GM18867 (cell line): Measurements from ENCODE around the gene TRIM37.
"Not testable (repeated sequence)": the region's sequence is repeated elsewhere in the genome, so short reads cannot be mapped to it uniquely, and the experiment has no call there.

Experiments used
- ATAC-seq: cut with Tn5 transposase; IDR thresholded peaks from one replicate; pipeline ENCODE4 v1.9.1; 2021; ENCODE audit warnings: mild to moderate bottlenecking, moderate library complexity; ENCODE audit not compliant: unreplicated experiment

Gene TRIM37

GRCh38 chr17:59106463-59107305 is at the start of gene TRIM37:
Gene TRIM37, minus strand, starts transcription at chr17:59106880. Its CDS starts 419 bp downstream, at chr17:59106461.
- ATAC-seq, result peak; percentile 92

GRCh38 chr17:59155439-59156177 is 48.9 kb upstream of the TRIM37 start, which contains the start of gene PRR11:
Gene PRR11, plus strand, starts transcription at chr17:59155746. Its CDS starts 14,007 bp downstream, at chr17:59169753.
- ATAC-seq, result peak; percentile 82

GRCh38 chr17:59154721-59155438 is 48.2 kb upstream of the TRIM37 start, which contains the start of gene SKA2:
Gene SKA2, minus strand, starts transcription at chr17:59155186. Its CDS starts 23 bp downstream, at chr17:59155163.
- peak; percentile 82 for ATAC-seq

GRCh38 chr17:59154292-59154720 is 47.6 kb upstream of the TRIM37 start:
- no peak for ATAC-seq

GRCh38 chr17:59152925-59153324 is 46.2 kb upstream of the TRIM37 start:
- no peak for ATAC-seq

GRCh38 chr17:59151591-59151990 is 44.9 kb upstream of the TRIM37 start:
- no peak for ATAC-seq

- no peak for ATAC-seq
Observed at GRCh38 chr17:59151006-59151405, 44.3 kb upstream of the TRIM37 start.

- ATAC-seq, result no peak
Observed at GRCh38 chr17:59149841-59150511, 43.3 kb upstream of the TRIM37 start.

- ATAC-seq, result no peak
Observed at GRCh38 chr17:59149051-59149450, 42.4 kb upstream of the TRIM37 start.

- no peak for ATAC-seq
Observed at GRCh38 chr17:59145571-59146096, 39.0 kb upstream of the TRIM37 start.

- no peak for ATAC-seq
Observed at GRCh38 chr17:59141860-59142259, 35.2 kb upstream of the TRIM37 start.

GRCh38 chr17:59139939-59140338 is 33.3 kb upstream of the TRIM37 start:
- no peak for ATAC-seq

GRCh38 chr17:59138339-59138738 is 31.7 kb upstream of the TRIM37 start:
- ATAC-seq, result not testable (repeated sequence)

- ATAC-seq, result no peak
Observed at GRCh38 chr17:59131131-59131530, 24.5 kb upstream of the TRIM37 start.

GRCh38 chr17:59129814-59130213 is 23.1 kb upstream of the TRIM37 start:
- no peak for ATAC-seq

GRCh38 chr17:59126809-59127417 is 20.2 kb upstream of the TRIM37 start:
- no peak for ATAC-seq

- ATAC-seq, result peak; percentile 55
Observed at GRCh38 chr17:59124665-59125064, 18.0 kb upstream of the TRIM37 start.

- no peak for ATAC-seq
Observed at GRCh38 chr17:59121901-59122480, 15.3 kb upstream of the TRIM37 start.

- ATAC-seq, result no peak
Observed at GRCh38 chr17:59115474-59115873, 8.8 kb upstream of the TRIM37 start.
